Activated CD4-positive, alpha-beta T cell treated with anti-CD3 and anti-CD28 coated beads, Interleukin-2, amount 50 U/mL, for 16 hours (primary cell): ENCODE data around the gene CLCN4.

ENCODE experiments used
- DNase-seq: peaks from one replicate; pipeline ENCODE4 v3.0.0-alpha.2; 2020

CLCN4 gene

GRCh38 chrX:10156199-10157031 is at the start of gene CLCN4:
TSS of gene CLCN4 (plus strand) at chrX:10156975. CDS start at chrX:10185033, 28,058 bp downstream.
- no peak for DNase-seq

- no peak for DNase-seq
Measured at GRCh38 chrX:10107483-10107882, 49.3 kb upstream of the CLCN4 start.

- no peak for DNase-seq
Measured at GRCh38 chrX:10108288-10108687, 48.5 kb upstream of the CLCN4 start.

GRCh38 chrX:10109695-10110094 is 47.1 kb upstream of the CLCN4 start:
- no peak for DNase-seq

- DNase-seq, result no peak
Measured at GRCh38 chrX:10110316-10110935, 46.3 kb upstream of the CLCN4 start.

- peak; percentile 69 for DNase-seq
Measured at GRCh38 chrX:10110984-10111363, 45.8 kb upstream of the CLCN4 start.

GRCh38 chrX:10111364-10112148 is 45.2 kb upstream of the CLCN4 start:
- DNase-seq, result peak; percentile 63

GRCh38 chrX:10112510-10112909 is 44.3 kb upstream of the CLCN4 start:
- DNase-seq, result peak; percentile 58

- no peak for DNase-seq
Measured at GRCh38 chrX:10115082-10115481, 41.7 kb upstream of the CLCN4 start.

GRCh38 chrX:10117301-10117700 is 39.5 kb upstream of the CLCN4 start:
- no peak for DNase-seq

- no peak for DNase-seq
Measured at GRCh38 chrX:10117864-10118377, 38.9 kb upstream of the CLCN4 start.

- no peak for DNase-seq
Measured at GRCh38 chrX:10118530-10118929, 38.2 kb upstream of the CLCN4 start.

GRCh38 chrX:10119399-10119990 is 37.3 kb upstream of the CLCN4 start:
- peak; percentile 84 for DNase-seq

- no peak for DNase-seq
Measured at GRCh38 chrX:10120331-10120730, 36.4 kb upstream of the CLCN4 start.

GRCh38 chrX:10120828-10121227 is 35.9 kb upstream of the CLCN4 start:
- DNase-seq, result no peak

- DNase-seq, result no peak
Measured at GRCh38 chrX:10121787-10122186, 35.0 kb upstream of the CLCN4 start.

GRCh38 chrX:10124506-10125247 is 32.1 kb upstream of the CLCN4 start:
- DNase-seq, result no peak

- no peak for DNase-seq
Measured at GRCh38 chrX:10125248-10125615, 31.5 kb upstream of the CLCN4 start.

GRCh38 chrX:10126044-10126443 is 30.7 kb upstream of the CLCN4 start:
- no peak for DNase-seq

GRCh38 chrX:10126834-10127233 is 29.9 kb upstream of the CLCN4 start:
- DNase-seq, result no peak

GRCh38 chrX:10128386-10128785 is 28.4 kb upstream of the CLCN4 start:
- no peak for DNase-seq

- no peak for DNase-seq
Measured at GRCh38 chrX:10129229-10129628, 27.5 kb upstream of the CLCN4 start.
